A549 (cell line): ENCODE data around the gene COX6A1. TPM values are rescaled to one million over a fixed set of nuclear protein-coding genes. Genes with fewer than 3 reads are reported as not detected.
"Not testable (repeated sequence)": the region's sequence is repeated elsewhere in the genome, so short reads cannot be mapped to it uniquely, and the experiment has no call there.

Experiments
- ATAC-seq, 2 experiments: fragments of 200-7000 bp in 1 of 2; fragments of >200 bp in 1 of 2; cut with Nextera tagmentation in 1 of 2; cut with Tn5 transposase in 1 of 2; 3 replicates each; pipeline versions ENCODE4 v1.8.0 to v1.9.1; 2018 to 2020; ENCODE audit warnings: mild to moderate bottlenecking in 1 of 2, moderate library complexity in 1 of 2
- CTCF ChIA-PET: fragments of 300-600 bp; sonication (Branson Sonifier 250); formaldehyde crosslinking; extraction: SDS; loops from one replicate; lab custom pipeline; 2021; ENCODE audit warnings: antibody characterized with exemption, inconsistent platforms; lab: Yijun Ruan, JAX
- POLR2A ChIA-PET: fragments of 350-600 bp; formaldehyde crosslinking; extraction: SDS; loops from one replicate; lab custom pipeline; 2021; ENCODE audit warnings: antibody characterized with exemption, inconsistent platforms; lab: Yijun Ruan, JAX
- DNase-seq, 2 experiments: peaks; one replicate each; pipeline versions ENCODE4 v3.0.0 to v3.0.0-alpha.2; 2011 to 2016; ENCODE audit warnings: low read depth in 1 of 2, low spot score in 1 of 2
- FAIRE-seq: peaks from 2 replicates; lab custom pipeline; 2011; peaks lifted over from hg19 to GRCh38; lab: Jason Lieb, UNC
- H3K27ac ChIP-seq, 2 experiments: fragments of >200 bp; sonication (Bioruptor Twin); formaldehyde crosslinking; 3 replicates each; pipeline ENCODE4 v1.5.1; 2016 to 2017
- H3K4me1 ChIP-seq: fragments of >200 bp; sonication (Bioruptor Twin); formaldehyde crosslinking; 3 replicates; pipeline ENCODE4 v1.6.1; 2016
- H3K4me2 ChIP-seq: fragments of >200 bp; sonication (Bioruptor Twin); formaldehyde crosslinking; 3 replicates; pipeline ENCODE4 v1.6.1; 2016
- H3K4me3 ChIP-seq: fragments of >200 bp; sonication (Bioruptor Twin); formaldehyde crosslinking; 3 replicates; pipeline ENCODE4 v1.5.1; 2016
- H3K9me3 ChIP-seq: fragments of >200 bp; sonication (Bioruptor Twin); formaldehyde crosslinking; 3 replicates; pipeline ENCODE4 v1.6.1; 2016
- BHLHE40 ChIP-seq: IDR thresholded peaks from 2 replicates; pipeline ENCODE4 v1.6.1; 2012; ENCODE audit warnings: low read depth, low read length, inconsistent platforms
- CEBPB ChIP-seq, 2 experiments: fragments of >200 bp in 1 of 2; sonication (Bioruptor Twin) in 1 of 2; formaldehyde crosslinking in 1 of 2; IDR thresholded peaks; 2 replicates each; pipeline ENCODE4 v1.6.1; 2012 to 2016
- EHF ChIP-seq: fragments of 250-450 bp; sonication (Bioruptor Pico); IDR thresholded peaks from 2 replicates; pipeline ENCODE4 v1.5.0; 2020; ENCODE audit warnings: mild to moderate bottlenecking
- FOSB ChIP-seq: fragments of 250-450 bp; sonication (Bioruptor Pico); IDR thresholded peaks from 2 replicates; pipeline ENCODE4 v1.5.0; 2020; ENCODE audit warnings: mild to moderate bottlenecking, moderate library complexity
- JUN ChIP-seq, 2 experiments: fragments of >200 bp; sonication (Bioruptor Twin); formaldehyde crosslinking; IDR thresholded peaks; 2 replicates in 1 of 2; 3 replicates in 1 of 2; pipeline ENCODE4 v1.6.1; 2016 to 2017
- MAFK ChIP-seq: fragments of 450-650 bp; IDR thresholded peaks from 2 replicates; pipeline ENCODE4 v1.6.1; 2014; ENCODE audit not compliant: partially characterized antibody
- RAD21 ChIP-seq, 2 experiments: fragments of >200 bp in 1 of 2; sonication (Bioruptor Twin) in 1 of 2; formaldehyde crosslinking in 1 of 2; IDR thresholded peaks in 1 of 2; conservative IDR thresholded peaks in 1 of 2; 2 replicates in 1 of 2; 3 replicates in 1 of 2; pipeline ENCODE4 v1.6.1; 2012 to 2018; ENCODE audit warnings: inconsistent platforms in 1 of 2
- ZFP36 ChIP-seq: fragments of 450-650 bp; IDR thresholded peaks from 2 replicates; pipeline ENCODE4 v1.6.1; 2014; ENCODE audit warnings: borderline replicate concordance; ENCODE audit not compliant: partially characterized antibody
- ZNF302 ChIP-seq: fragments of 250-450 bp; sonication (Bioruptor Pico); IDR thresholded peaks from 2 replicates; pipeline ENCODE4 v1.9.0; 2021; ENCODE audit warnings: inconsistent platforms, mild to moderate bottlenecking, moderate library complexity
- WGBS: methylation state at CpG from one replicate; pipeline ENCODE4 v1.1.6; 2017; ENCODE audit errors: missing lambda C conversion rate; 5-methylcytosine and 5-hydroxymethylcytosine counted together
- polyA plus RNA-seq, 4 experiments: library from polyadenylated mRNA; depleted of rRNA in 3 of 4; stranded (reverse); fragments of >200 nt; fragmentation: RNase III in 1 of 4; extraction: RNeasy Plus Mini Kit Qiagen cat#74134 plus additional on column Dnase treatment in 1 of 4; gene quantifications; 2 replicates in 3 of 4; 3 replicates in 1 of 4; pipeline ENCODE4 v1.2.3, GENCODE V29; 2011 to 2017
- TF ChIP-seq, protein P1 (sequence below): IDR thresholded peaks from 2 replicates; pipeline ENCODE4 v1.6.1; 2012
- TF ChIP-seq, protein P2 (sequence below): fragments of 200-600 bp; sonication (generic); IDR thresholded peaks from 2 replicates; pipeline ENCODE4 v1.6.1; 2016; ENCODE audit warnings: antibody characterized with exemption, mild to moderate bottlenecking, moderate library complexity
- TF ChIP-seq, protein P3 (sequence below): fragments of 250-450 bp; sonication (Bioruptor Pico); IDR thresholded peaks from 2 replicates; pipeline ENCODE4 v1.5.0; 2021; ENCODE audit warnings: mild to moderate bottlenecking, moderate library complexity, borderline replicate concordance
- TF ChIP-seq, protein P4 (sequence below): fragments of >200 bp; sonication (Bioruptor Twin); formaldehyde crosslinking; IDR thresholded peaks from 3 replicates; pipeline ENCODE4 v1.5.1; 2016

Gene COX6A1
- polyA plus RNA-seq, 2 of the 4 experiments (the other 2 are of a cell fraction): 759 to 948 TPM

DNA sequence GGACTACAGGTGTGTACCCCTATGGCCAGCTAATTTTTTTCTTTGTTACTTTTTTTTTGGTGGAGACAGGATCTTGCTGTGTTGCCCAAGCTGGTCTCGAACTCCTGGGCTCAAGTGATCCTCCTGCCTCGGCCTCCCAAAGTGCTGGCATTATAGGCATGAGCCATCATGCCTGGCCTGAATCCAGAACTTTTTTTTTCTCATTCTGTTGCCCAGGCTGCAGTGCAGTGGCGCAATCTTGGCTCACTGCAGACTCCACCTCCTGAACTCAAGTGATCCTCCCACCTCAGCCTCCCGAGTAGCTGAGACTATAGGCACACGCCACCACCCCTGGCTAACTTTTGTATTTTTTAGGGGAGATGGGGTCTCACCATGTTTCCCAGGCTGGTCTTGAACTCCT is 14.6 kb downstream of the COX6A1 start:
- POLR2A ChIA-PET, FAIRE-seq, H3K4me3 ChIP-seq, H3K9me3 ChIP-seq, H3K27ac ChIP-seq, ATAC-seq, H3K4me2 ChIP-seq, H3K4me1 ChIP-seq: not testable (repeated sequence)
- CTCF ChIA-PET: interaction anchor here (0.6 to 12.0 kb wide), 4 partner anchors 12 to 103 kb away, joined by 3 to 167 read pairs (median 6); partner anchors contain the start of gene SRSF9
- peak in 1 of 2 experiments; percentile 80; a peak in 2 of 4 replicates for TF ChIP-seq CEBPB (IDR thresholded peaks at IDR 0.05)
- TF ChIP-seq JUN (IDR thresholded peaks at IDR 0.05): 0 out of 5 replicates have a peak, but pooled peaks of 1 of the 2 experiments have one; percentile 15
- WGBS: 86% methylated on average over 5 of the region's 5 CpGs
- peak in 1 of 2 experiments; percentile 44 for DNase-seq

DNA sequence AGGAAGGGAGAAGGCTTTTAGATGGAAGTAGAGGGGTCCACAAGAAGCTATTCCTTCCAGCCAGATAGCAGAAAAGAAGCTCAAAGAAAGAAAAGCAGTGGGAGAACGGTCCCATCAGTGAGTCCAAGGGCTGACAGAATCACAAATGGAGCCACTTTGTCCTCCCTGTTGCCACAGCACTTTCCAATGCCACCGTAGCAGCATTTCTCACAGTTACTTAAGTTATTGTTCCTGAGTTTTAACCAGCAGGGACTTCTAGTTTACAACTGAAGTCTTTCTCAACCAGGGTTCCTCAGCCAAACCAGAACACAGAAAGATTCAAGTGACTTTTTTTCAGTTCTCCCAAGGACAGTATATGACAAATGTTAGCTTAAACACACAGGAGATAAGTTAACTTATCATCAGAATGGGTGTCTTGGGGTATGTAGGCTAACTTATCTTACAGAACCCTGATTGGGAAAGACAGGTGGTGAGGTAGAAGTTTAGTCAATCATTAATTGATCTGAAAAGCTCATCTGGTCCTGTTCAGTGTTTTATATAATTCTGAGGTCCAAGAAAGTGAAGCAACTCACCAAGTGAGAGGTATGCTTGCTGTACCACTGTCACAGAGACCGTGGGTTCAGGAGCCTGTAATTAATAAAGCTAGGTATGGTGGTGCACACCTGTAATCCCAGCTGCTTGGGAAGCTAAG is 15.3 kb downstream of the COX6A1 start:
- H3K4me1 ChIP-seq: no peaks in the 10 kb centered on the region
- TF ChIP-seq, protein P1, sequence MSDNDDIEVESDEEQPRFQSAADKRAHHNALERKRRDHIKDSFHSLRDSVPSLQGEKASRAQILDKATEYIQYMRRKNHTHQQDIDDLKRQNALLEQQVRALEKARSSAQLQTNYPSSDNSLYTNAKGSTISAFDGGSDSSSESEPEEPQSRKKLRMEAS: no peak
- TF ChIP-seq, protein P2, sequence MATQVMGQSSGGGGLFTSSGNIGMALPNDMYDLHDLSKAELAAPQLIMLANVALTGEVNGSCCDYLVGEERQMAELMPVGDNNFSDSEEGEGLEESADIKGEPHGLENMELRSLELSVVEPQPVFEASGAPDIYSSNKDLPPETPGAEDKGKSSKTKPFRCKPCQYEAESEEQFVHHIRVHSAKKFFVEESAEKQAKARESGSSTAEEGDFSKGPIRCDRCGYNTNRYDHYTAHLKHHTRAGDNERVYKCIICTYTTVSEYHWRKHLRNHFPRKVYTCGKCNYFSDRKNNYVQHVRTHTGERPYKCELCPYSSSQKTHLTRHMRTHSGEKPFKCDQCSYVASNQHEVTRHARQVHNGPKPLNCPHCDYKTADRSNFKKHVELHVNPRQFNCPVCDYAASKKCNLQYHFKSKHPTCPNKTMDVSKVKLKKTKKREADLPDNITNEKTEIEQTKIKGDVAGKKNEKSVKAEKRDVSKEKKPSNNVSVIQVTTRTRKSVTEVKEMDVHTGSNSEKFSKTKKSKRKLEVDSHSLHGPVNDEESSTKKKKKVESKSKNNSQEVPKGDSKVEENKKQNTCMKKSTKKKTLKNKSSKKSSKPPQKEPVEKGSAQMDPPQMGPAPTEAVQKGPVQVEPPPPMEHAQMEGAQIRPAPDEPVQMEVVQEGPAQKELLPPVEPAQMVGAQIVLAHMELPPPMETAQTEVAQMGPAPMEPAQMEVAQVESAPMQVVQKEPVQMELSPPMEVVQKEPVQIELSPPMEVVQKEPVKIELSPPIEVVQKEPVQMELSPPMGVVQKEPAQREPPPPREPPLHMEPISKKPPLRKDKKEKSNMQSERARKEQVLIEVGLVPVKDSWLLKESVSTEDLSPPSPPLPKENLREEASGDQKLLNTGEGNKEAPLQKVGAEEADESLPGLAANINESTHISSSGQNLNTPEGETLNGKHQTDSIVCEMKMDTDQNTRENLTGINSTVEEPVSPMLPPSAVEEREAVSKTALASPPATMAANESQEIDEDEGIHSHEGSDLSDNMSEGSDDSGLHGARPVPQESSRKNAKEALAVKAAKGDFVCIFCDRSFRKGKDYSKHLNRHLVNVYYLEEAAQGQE: no peak
- TF ChIP-seq ZFP36: no peak
- DNase-seq: no peak
- no peak overlapping the region for H3K27ac ChIP-seq
- H3K4me2 ChIP-seq: no peak overlapping the region
- no peak overlapping the region for H3K4me3 ChIP-seq
- H3K9me3 ChIP-seq: no peaks in the 10 kb centered on the region
- ChIA-PET CTCF (interaction anchor here (0.6 to 12.0 kb wide), 10 partner anchors 8 to 519 kb away, joined by 3 to 167 read pairs (median 4); partner anchors contain the start of gene SRSF9), POLR2A (interaction anchor here (0.6 to 0.7 kb wide), 2 partner anchors 25 to 543 kb away, joined by 3 to 4 read pairs; no protein-coding TSS in a partner anchor)
- 91% methylated on average over 3 of the region's 3 CpGs for WGBS
- FAIRE-seq: no peak
- no peak for ATAC-seq

DNA sequence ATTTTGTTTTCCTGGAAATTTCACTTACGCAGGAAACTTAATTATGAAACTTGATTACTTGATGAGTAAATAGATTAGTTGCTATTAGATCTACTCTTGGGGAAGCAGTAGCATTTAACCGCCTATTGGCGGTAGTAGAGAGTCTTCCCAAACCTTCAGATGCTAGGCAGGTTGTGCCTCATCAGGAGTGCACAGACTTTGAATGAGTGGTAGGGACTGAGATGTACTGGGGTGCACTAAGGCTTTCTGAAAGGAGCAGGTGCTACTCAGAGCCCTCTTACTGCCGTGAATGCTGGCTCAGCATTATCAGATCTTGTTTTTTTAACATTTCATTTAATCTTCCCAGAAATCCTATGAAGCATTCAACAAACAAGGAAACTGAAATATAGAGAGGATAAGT is 16.1 kb downstream of the COX6A1 start:
- no peak overlapping the region for H3K4me2 ChIP-seq
- CTCF ChIA-PET: interaction anchor here (1.1 to 12.0 kb wide), 6 partner anchors 9 to 518 kb away, joined by 3 to 167 read pairs (median 5); partner anchors contain the start of gene SRSF9
- 64% methylated on average over 4 of the region's 4 CpGs for WGBS

More for the DNA sequence above, 16.1 kb downstream of the COX6A1 start:
- POLR2A ChIA-PET: no interaction called here
- Histone ChIP-seq H3K4me1 (no peaks in the 10 kb centered on the region), H3K9me3 (no peaks in the 10 kb centered on the region), H3K4me3 (no peak overlapping the region), H3K27ac (no peak overlapping the region)
- DNase-seq (peak; percentile 42 to 61), FAIRE-seq (no peak), ATAC-seq (peak; percentile 66 to 78; a peak in 5 of 6 replicates)
- TF ChIP-seq, protein P3, sequence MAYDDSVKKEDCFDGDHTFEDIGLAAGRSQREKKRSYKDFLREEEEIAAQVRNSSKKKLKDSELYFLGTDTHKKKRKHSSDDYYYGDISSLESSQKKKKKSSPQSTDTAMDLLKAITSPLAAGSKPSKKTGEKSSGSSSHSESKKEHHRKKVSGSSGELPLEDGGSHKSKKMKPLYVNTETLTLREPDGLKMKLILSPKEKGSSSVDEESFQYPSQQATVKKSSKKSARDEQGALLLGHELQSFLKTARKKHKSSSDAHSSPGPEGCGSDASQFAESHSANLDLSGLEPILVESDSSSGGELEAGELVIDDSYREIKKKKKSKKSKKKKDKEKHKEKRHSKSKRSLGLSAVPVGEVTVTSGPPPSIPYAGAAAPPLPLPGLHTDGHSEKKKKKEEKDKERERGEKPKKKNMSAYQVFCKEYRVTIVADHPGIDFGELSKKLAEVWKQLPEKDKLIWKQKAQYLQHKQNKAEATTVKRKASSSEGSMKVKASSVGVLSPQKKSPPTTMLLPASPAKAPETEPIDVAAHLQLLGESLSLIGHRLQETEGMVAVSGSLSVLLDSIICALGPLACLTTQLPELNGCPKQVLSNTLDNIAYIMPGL (CRISPR knock-in tag): no peak
- TF ChIP-seq RAD21 (conservative IDR thresholded peaks at IDR 0.05 in 1 of 2, IDR thresholded peaks at IDR 0.05 in 1 of 2) (0 out of 5 replicates have a peak, but pooled peaks of 1 of the 2 experiments have one; percentile 26), ZNF302 (no peak), FOSB (CRISPR knock-in tag) (no peak), EHF (no peak), MAFK (peak; percentile 93), BHLHE40 (no peak)
- TF ChIP-seq, protein P4, sequence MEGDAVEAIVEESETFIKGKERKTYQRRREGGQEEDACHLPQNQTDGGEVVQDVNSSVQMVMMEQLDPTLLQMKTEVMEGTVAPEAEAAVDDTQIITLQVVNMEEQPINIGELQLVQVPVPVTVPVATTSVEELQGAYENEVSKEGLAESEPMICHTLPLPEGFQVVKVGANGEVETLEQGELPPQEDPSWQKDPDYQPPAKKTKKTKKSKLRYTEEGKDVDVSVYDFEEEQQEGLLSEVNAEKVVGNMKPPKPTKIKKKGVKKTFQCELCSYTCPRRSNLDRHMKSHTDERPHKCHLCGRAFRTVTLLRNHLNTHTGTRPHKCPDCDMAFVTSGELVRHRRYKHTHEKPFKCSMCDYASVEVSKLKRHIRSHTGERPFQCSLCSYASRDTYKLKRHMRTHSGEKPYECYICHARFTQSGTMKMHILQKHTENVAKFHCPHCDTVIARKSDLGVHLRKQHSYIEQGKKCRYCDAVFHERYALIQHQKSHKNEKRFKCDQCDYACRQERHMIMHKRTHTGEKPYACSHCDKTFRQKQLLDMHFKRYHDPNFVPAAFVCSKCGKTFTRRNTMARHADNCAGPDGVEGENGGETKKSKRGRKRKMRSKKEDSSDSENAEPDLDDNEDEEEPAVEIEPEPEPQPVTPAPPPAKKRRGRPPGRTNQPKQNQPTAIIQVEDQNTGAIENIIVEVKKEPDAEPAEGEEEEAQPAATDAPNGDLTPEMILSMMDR: peak; percentile 48
